RPMI7951 (cell line): ENCODE results near the gene LRRC61. TPM values are rescaled to one million over a fixed set of nuclear protein-coding genes. Genes with fewer than 3 reads are reported as not detected.

Source experiments
- DNase-seq: peaks from one replicate; pipeline ENCODE4 v3.0.0-alpha.2; 2012; ENCODE audit warnings: low read depth
- total RNA-seq: library from RNA; depleted of rRNA; stranded (reverse); fragments of >200 nt; shearing (Covaris generic); gene quantifications from 2 replicates; pipeline ENCODE4 v1.2.3, GENCODE V29; 2014

LRRC61 gene
- total RNA-seq, 1 experiment from 2014 or later = 7.9 TPM

DNA sequence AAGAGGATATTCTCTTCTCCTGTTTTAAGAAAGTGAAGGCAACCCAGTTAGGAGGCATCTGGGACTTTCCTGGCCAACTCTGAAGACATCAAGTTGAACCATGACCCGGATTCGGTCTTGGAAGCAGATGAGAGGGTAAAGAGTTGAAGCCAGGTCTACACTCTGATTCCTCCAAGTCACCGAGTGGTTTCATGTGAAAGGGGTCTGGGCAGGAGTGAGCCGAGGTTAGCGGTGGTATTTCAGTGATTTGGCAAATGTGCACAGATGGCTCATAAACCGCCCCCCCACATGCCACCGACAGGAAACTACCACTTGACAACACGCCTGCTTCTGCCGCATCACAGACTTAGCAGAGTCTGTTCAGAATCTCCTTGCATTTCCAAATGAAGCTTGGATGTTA lies 34.1 kb downstream of the LRRC61 start:
- peak; percentile 47 for DNase-seq

- peak; percentile 76 for DNase-seq
These were observed 34.7 kb downstream of the LRRC61 start for GRCh38 chr7:150357771-150358427.

DNA sequence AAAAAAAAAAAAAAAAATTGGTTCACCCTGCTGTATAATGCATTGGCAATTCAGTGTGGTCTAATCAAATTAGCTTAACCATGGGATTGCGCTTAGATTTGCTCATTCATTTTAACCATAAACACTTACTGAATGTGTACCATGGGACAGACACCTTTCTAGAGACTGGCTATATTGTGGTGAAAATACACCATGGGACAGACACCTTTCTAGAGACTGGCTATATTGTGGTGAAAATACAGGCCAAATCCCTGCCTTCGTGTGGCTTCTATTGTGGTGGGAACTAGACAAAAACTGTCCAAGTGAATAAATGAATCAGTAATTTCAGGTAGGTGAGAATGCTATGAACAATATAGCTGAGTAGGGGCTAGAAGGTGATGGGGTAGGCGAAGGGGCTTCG lies 35.3 kb downstream of the LRRC61 start:
- DNase-seq = no peak

- no peak for DNase-seq
These were observed 36.0 kb downstream of the LRRC61 start for GRCh38 chr7:150358988-150359621.

DNA sequence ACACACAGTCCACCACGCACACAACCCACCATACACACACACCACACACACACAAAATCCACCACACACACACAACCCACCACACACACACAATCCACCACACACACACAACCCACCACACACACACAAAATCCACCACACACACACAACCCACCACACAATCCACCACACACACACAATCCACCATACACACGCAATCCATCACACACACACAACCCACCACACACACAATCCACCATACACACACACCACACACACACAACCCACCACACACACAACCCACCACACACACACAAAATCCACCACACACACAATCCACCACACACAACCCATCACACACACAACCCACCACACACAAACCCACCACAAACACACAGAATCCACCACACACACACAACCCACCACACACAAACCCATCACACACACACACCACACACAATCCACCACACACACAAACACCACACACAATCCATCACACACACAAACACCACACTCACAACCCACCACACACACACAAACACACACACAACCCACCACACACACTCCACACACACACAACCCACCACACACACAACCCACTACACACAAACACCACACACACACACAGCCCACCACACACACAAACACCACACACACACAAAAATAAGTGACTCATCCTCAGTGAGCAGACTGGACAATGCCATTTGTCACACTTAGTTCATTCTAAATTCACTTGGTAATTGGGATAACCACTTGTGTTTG lies 36.6 kb downstream of the LRRC61 start:
- DNase-seq = no peak

DNA sequence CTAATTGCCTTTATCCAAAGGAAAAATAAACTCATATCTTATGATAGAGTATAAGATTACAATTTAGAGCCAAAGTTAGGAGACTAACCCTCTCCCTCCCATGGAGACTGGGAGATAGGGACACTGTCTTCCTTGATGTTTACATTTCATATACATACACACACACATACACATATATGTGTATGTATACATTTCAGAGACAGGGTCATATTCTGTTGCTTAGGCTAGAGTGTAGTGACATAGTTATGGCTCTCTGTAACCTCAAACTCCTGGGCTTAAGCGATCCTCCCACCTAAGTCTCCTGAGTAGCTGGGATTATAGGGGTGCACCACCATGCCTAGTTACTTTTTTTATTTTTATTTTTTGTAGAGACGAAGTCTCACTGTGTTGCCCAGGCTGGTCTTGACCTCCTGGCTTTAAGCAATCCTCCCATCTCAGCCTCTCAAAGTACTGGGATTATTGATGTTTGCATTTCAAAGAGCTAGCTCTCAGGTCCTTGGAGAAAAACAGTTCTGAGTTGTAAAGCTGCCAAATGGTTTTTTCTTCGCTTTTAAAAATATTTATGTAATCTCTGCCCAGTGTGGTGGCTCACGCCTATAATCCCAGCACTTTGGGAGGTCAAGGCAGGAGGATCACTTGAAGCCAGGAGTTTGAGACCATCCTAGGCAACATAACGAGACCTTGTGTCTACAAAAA lies 37.4 kb downstream of the LRRC61 start:
- DNase-seq = no peak

DNA sequence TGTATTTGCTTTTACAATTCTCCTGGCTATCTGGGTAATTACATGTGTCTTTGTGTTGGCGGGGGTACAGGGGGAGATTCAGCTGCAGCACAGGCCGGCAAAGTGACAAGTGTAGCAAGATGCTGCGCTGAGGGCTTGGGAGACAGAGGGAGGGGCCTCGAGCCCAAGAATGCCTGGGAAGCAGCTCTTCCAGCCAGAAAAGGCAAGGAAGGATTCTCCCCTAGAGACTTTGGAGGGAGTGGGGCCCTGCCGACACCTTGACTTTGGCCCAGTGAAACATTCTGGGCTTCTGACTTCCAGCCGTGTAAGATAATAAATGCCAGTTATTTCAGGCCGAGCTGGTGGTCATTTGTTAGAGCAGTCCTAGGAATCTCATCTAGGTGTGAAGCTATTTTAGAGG lies 38.2 kb downstream of the LRRC61 start:
- DNase-seq = no peak

GRCh38 chr7:150361807-150362621 lies 38.9 kb downstream of the LRRC61 start:
- no peak for DNase-seq

DNA sequence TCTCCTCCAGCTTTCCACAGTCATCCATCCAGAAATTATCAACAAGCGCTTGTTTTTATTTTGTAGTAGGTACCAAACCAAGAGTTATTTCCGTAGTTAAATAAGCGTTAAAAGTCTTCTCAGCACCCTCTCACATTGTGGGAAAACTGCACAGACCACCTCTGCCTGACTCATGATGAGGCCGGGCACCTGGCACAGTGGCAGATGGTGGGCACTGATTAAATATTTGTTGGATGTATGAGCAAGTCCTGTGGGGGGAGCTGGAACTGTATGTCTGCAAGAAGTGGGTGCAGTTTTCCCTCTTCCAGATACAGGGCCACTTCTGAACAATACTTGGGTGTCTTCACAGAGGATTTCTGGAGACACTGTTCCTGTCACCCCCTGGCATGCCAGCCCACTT lies 40.2 kb downstream of the LRRC61 start:
- DNase-seq = peak; percentile 46

- DNase-seq = no peak
These were observed 40.7 kb downstream of the LRRC61 start for GRCh38 chr7:150363872-150364271.

DNA sequence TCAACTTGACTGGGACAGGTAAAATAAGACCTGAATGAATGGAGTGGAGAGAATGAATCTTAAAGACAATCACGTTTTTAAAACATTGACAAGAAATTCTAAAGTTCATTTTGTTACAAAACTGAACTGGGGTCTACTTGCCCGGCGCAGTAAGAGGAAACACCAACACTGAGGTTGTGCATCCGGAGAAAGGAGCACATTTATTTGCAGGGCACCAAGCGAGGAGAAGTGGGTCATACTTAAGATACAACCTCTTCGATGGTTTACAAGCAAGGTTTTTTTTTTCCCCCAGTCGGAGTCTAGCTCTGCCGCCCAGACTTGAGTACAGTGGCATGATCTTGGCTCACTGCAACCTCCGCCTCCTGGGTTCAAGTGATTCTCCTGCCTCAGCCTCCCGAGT lies 42.0 kb downstream of the LRRC61 start:
- DNase-seq = no peak

DNA sequence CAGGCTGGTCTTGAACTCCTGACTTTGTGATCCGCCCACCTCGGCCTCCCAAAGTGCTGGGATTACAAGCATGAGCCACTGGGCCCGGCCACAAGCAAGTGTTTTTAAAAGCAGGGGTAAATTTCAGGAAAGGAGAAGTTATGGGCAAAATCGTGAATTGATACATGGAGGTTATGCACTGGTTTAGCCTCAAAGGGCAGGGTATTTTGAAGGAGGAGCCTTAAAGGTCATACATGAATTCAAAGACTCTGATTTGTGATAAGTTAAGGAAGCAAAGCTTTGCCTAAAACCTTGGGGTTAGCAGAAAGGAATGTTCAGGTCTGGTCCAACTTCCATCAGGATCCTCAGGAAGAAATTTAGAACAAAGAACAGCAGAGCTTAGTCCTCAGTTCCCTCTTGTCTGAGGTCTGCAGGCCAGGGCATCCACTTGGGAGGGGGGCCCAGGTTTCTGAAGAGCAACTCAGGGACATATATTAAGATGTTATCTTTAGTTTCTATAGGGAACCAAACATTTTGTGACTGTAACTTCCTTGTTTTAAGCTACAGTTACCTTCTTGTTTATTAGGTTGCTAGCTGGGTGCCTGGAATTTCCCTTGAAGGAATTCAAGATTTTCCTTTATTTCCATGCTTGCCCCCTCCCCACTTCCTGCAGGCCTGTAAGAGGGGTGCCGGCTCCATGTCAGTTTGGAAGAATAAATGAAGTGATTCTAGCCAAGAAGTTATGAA lies 42.7 kb downstream of the LRRC61 start:
- DNase-seq = no peak

DNA sequence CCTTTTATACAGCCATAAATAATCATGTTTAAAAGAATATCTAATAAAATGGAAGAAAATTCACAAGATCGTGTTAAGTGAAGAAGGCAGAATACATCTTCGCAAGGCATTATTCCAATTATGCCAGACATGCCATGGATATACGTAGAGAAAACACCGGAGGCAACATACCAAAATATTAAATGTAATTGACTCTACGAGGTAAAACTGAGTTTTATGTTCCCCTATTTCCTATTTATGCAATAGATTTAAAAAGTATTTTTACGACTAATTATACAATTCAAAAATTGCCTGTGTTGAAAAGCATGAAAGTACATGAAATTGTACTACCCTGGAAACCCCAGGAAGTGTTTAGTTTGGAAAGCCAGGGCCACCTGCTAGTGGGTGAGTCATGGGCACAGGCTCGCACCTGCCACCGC lies 44.5 kb downstream of the LRRC61 start:
- DNase-seq = no peak

- DNase-seq = peak; percentile 84
These were observed 45.1 kb downstream of the LRRC61 start, which contains the start of gene REPIN1 for GRCh38 chr7:150368096-150368883. REPIN1 (plus strand) TSS chr7:150368822; CDS start chr7:150369712, 890 bp downstream.

GRCh38 chr7:150368884-150369747 lies 46.0 kb downstream of the LRRC61 start:
- peak; percentile 79 for DNase-seq

- no peak for DNase-seq
These were observed 46.8 kb downstream of the LRRC61 start for GRCh38 chr7:150369748-150370501.

DNA sequence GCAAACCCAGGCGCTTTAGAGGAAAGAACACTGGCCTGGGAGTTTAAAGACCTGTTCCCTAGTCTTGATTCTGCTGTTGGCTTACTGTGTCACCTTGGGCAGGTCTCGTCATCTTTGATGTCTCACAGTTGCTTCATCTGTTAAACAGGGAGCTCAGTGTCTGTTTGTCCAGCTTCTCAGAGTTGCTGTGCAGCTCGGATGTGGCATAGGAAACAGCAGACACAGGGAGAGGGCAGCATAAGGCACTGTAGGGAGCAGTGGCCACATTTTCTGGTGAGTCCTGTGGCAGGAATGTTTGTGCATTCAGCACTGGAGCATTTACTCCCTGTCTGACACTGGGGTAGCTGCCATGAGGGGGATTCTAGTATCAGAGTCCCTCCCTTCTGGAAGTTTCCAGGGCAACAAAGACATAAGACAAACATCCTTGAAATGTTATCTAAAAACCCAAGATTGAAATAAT lies 47.5 kb downstream of the LRRC61 start:
- DNase-seq = no peak
